Esophagus mucosa (tissue), 1 donor: ENCODE measurements around the gene FRS3. TPM values are rescaled to one million over a fixed set of nuclear protein-coding genes. Genes with fewer than 3 reads are reported as not detected.

ENCODE experiments used
- ATAC-seq: fragments of 200-7000 bp; cut with Tn5 transposase; one replicate; pipeline ENCODE4 v1.9.1; 2020
- total RNA-seq: library from RNA; stranded (reverse); gene quantifications from one replicate; pipeline ENCODE4 v1.2.4, GENCODE V29; 2023
- donor health status: DM: yes; HTN: yes; CAD: no.

FRS3 gene
- total RNA-seq, 1 donor from 2014 or later, result 2.2 TPM

DNA sequence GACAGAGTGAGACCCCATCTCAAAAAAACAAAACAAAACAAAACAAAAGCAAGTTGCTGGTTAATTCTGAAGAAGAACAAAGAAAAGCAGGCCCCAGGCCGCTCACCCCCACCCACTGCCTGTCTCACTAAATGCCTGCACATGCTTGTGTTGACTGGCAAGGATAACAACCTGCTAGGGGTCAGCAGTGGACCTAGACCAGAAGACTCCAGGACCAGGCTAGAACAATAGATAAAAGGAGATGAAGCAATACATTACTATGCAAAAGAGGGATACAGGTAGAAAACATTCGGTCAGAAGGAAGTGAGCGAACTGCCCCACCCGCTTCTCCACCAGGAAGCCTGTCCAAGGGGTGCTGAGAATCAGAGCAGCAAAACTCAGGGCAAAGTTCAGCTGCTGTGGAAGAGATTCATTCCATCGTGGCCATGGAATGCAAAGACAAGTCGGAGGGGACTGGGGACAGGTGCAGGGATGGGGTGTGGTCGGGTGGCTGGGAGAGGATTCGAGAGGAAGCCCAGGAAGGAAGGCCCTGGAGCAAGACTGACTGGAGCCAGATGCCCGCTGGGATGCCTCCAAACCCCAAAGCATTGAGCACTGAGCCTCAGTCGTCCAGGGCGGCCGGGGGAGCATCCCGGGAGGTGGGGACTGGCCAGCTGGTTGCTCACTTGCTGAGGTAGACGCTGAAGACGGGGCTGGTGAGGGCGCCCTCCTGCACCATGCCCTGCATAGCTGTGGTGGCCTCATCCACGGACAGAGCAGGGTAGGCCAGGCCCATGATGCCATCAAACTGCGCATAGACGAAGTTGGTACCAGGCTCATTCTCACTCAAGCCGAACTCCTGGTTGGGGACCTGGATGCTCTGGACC is 37.8 kb downstream of the FRS3 start:
- ATAC-seq, result peak; percentile 44

DNA sequence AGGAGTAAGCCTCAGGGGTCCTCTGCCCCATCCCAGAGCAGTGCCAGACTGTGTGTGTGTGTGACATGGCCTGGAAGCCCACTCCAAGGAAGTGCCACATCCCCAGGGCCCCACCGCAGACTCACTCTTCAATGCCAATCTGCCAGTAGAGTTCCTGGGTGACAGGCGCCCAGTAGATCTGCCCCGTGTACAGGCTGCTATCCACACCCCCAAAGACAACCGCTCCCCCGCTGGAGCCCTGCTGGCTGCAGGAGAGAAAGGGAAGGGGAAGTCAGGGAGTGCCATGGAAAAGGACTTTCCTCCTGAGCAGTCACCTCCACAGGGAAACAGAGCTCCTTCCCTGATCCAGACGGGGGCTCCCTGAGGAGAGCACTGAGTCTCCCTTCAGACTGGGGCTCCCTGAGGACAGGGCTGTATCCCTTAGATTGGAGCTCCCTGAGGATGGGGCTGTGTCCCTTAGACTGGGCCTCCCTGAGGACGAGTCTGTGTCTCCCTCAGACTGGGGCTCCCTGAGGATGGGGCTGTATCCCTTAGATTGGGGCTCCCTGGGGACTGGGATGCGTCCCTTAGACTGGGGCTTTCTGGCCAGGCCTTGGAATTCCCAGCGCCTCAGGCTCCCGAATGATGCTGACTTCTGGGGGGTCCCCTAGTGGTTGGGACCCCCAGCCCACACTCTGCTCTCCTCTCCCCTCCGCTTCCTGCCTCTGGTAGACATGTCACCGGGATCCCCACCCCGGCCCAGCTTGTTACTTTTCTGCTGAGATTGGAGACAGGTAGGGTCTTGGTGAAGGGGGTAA is 39.1 kb downstream of the FRS3 start:
- no peak for ATAC-seq

DNA sequence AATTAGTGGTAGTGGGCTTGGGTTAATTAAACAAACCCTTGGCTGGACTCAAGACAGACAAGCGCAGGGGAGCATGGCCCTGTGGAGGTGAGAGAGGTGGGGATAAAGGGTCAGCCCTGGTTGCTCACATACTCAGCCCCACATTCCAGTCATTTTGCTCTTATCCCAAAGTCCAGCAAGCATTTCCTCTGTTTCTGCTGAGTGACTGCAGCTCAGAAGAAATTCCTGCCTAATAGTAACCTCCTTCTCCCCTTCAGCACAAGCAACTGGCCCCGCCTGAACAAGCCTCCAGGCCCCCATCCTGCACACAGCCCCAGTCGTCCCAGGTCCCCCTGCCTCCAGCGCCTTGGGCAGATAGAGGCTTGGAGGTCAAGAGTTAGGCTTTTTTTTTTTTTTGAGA is 40.7 kb downstream of the FRS3 start:
- no peak for ATAC-seq

DNA sequence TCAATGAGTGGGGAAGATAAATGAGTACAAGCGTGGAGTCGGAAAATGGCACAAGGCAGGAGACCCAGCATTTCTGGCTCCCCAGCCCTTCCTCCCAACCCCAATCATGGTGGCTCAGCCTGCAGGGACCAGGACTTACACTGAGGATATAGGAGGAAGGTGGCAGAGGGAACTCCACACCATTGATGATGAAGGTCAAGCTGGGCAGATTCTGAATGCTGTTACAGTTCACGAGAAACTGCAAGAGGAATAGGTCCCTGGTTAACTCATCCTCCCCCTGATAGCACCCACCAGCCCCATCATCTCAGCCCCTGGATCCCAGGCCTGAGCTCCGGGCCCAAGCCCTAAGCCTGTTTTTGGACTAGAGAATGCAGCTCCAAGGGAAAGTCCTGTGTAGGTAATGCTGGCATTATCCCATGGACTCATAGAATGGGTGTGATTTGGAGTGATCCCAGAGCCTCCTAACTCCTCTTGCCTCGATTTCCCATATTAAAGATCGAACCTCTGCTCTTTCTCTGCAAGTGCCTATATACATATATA is 42.0 kb downstream of the FRS3 start:
- ATAC-seq, result no peak

DNA sequence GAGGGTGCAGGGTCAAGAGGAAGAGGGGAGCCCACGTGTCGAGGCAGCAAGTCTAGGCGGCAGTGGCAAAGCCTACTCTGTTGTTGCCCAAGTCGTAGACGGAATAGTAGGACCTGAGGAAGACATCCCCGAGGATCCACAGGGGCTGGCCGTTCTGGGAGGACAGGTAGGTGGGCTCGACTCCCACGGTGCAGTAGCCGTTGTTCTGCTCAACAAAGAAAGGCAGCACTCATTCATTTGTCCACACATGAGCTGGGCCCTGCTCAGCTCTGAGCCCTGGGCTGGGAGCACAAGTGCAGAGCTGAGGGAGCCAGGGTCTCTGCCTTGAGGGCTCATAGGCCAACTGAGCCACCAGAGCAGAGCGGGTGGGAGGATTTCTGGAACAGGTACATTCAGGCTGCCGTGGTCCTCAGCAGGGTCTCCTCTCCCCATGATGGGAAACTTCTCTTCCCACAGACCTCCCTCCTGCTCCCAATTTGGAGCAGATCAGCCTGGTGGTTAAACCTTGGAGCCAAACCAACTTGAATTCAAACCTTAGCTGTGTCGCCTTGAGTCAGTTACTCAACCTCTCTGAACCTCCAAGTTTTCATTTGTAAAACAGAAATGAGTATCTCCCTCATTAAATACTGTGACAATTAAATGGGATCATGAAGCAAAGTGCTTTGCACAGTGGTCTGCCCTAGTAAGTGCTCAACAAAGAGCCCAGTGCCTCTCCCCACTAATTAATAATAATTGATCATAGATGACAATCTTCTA is 42.7 kb downstream of the FRS3 start:
- ATAC-seq, result no peak

DNA sequence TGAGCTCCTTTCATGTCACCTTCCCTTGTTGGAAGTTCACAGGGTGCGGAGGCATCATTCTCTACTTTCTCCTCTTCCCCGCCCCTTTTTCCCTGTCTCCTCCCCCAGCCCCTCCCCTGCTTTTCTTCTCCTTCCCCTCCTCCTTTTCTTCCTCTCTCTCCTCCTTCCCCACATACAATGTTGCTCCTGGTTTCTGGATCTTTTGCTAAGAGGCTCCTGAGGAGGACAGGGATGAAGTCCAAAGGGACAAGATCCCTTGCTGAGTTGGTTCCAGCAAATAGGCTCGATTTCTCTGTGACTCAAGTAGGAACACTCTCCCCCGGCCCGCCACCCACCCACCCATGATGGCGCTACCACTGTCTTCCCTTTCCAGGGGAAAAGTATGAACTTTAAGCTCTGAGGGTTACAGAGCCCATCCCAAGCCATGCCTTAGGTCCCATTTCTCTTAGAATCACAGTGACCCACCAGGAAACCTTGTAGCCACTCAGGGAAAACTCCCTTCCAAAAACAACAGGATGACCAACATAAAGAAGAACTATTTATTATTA is 43.4 kb downstream of the FRS3 start:
- ATAC-seq, result no peak

DNA sequence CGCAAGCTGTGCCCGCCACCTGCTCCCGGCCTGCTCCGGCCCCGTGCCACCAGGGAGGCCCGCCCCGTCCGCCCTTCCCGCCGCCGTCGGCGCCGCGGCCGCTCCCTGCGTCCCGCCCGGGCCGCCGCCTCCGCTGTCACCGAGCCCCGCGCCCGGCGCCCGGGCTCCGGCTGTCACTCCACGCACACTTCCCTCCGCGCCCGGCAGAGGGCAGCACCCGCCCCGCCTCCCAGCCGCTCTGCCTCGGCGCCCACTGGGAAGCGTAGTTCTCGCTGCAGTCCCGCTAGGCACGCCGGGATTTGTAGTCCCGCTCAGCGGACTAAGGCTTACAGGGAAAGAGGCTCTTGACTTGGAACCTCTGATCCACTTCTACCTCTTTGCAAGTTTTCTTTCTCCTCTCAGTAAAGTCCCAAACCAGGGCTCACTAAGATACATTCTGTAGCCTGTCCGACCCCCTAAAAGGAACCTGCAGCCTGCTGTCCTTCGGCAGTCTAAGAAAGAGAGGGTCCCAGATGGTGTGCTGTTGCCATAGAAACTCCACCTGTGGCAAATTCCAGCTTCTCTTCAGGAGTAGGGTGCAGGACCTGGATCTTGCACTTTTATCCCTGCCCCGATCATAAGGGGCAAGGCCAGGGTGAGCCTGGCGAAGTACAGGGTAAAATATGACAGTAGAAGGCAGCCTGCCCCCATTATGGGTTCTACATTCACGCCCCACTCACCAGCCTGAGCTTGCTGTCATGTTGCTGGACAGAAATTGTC is 44.1 kb downstream of the FRS3 start, which contains the start of gene TFEB:
Gene TFEB, minus strand, starts transcription at position 182 of the 759 bp plus-strand sequence. CDS start 44,395 bp downstream, outside the sequence.
- ATAC-seq, result peak; percentile 83

DNA sequence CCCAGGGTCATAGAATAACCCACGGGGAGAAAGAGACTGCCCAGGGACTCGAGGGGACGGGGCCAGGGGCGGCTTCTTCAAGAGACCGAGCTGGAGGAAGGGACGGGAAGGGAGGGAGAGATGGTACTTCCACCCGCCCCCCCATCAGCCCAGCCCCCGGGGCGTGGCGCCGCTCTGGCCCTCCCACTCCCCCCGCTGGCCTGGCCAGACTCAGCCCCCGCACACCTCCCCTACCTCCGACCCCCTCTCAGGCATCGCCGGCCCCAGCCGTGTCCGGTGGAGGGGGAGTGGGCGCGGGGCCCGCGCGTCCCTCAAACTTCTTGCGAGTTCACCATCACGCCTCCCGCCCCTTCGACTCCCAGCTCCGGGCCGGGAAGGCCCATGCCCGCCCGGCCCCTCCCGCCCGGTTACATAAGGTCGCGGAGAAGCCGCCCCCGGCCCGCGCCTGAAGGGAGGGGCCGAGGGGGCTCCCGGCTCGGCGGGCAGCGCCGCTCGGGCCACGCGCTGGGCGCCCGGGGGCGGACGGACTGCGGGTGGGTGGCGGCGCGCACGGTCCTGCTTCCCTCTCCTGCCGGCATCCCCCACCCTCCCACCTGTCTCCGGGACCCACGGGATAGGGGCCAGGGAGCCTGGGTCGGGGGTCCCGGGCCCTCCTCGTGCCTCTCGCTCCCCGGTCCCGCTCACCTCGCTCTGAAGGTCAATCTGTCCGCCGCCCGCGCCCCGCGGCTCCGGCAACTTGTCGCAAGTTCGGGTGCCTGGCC is 44.9 kb downstream of the FRS3 start:
- ATAC-seq, result peak; percentile 50

DNA sequence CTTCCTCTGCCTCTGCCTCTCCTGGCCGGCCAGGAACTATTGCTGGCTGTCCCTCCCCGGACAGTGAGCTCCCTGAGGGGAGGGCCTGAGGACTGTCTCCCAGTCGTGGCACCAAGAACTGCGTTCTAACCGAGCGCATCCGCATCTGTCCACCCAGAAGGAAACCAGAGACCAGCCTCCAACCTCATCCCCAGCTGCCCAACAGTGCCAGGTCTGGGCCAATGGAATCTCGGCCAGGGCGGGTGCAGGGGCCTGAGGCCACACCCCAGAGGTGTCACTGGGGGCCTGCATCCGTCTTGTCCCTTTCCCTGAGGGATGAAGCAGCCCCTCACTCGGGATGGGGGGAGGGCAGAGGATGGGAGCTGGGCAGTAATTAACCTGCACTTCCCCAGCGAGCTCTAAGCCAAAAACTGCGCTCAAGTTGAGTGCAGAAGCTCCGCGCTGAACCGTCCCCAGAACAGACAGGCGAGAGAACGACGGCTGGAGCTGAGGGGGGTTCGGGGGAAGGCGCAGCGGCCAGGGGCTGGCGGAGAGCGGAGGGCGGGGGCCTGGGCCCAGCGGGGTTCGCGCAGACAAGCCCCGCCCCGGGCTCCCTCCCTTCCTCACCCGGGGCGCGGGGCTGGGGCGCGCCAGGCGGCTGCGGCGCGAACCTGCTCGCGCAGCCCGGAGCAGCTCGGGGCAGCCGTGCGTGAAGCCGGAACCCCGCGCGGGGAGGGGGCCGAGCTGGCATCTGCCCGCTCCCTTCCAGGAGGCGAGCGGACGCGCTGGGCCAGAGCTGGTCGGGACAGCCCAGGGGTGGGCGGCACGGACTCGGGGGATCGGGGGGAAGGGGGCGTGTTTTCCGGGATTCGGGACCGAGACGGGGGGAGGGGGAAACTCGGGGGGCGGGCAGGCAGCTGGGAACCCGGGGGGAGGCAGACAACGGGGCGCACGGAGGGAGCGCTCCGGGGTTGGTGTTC is 45.7 kb downstream of the FRS3 start:
- ATAC-seq, result peak; percentile 71

DNA sequence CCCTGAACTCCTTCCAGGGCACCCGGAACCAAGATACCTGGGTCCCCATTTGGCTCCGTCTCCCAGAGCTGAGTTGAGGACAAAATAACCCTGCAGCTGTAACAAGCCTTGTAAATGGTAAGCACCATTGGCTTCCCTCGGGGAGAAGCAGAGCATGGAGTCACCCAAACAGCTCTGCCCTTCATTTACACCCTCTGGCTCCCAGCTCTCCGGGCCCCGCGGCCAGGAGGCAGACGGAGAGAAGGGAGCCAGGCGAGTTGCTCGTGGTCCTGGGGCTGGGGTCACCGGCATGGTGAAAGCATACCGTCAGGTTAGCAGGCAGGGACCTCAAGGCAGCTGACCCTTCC is 46.4 kb downstream of the FRS3 start:
- no peak for ATAC-seq

DNA sequence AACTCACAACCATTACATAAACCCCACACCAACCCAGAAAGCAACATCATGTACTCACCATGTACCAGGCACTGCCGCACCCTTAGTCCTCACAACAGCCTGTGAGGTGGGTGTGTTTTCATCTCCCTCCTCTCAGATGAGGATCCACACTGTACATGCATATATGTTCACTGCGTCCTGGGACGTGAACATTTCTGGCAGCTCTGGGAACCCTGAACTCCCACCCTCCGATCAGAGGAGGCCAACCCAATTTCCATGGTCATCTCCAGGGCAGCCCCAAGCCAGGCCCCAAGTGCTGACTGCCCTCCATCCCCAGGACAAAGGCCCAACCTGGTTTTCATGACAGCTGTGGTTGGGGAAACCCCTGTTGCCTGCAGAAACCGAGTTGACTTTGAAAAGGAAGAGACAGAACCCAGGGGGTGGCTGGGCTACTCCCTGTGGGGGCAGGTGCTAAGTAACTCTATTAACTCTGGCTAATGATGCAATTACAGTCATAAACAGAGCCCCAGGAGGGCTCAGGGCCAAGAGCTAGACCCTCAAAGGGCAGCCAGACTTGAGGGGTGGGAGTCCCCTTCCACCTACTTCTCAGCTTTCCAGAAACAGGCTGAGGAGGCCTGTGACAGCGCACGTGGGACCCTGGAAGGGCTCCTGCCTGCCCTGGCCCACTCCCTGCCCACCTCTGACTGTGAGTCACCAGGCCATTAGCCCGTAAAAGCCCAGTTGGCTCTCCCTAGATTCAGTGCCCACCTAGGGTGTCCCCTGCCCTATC is 46.9 kb downstream of the FRS3 start:
- ATAC-seq, result peak; percentile 6

DNA sequence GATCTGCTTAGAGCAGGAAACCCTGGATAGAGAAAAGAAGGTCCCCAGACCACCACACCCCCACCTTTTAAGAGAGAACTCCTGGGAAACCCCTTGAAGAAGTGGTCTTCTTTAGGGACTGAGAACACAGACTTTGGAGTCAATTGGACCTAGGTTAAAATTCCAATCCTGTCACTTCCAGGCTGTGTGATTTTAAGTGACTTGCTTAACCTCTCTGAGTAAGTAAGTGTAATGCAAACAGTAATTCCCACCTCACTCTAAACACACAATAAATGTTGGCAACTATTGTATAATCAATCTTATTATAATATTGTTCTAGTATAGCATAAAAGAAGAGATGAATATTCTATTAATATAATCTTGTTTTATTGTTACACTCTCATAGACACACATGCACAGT is 47.6 kb downstream of the FRS3 start:
- ATAC-seq, result no peak

DNA sequence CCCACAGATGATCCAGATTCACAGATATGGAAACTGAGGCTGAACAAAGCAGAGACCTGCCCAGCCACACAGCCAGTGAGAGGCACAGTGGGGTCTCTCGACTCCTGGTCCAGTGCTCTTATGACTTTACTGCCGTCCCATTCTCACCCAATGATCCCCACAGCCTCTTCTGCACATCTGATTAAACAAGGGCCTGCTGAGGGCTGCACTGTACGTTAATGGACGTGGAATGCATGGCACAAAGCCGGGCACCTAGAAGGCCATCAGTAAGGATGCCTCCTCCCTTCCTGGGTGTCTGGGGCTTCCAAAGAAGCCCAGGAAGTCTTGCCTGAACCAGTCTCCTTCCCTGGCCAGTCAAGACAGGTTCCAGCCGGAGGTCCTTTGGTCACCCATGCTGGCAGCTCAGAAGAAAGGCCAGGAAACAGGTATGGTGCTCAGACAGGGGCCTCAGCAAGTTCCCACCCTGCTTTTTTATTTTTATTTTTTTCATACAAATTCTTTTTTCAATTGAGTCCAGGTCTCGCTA is 48.1 kb downstream of the FRS3 start:
- ATAC-seq, result no peak

DNA sequence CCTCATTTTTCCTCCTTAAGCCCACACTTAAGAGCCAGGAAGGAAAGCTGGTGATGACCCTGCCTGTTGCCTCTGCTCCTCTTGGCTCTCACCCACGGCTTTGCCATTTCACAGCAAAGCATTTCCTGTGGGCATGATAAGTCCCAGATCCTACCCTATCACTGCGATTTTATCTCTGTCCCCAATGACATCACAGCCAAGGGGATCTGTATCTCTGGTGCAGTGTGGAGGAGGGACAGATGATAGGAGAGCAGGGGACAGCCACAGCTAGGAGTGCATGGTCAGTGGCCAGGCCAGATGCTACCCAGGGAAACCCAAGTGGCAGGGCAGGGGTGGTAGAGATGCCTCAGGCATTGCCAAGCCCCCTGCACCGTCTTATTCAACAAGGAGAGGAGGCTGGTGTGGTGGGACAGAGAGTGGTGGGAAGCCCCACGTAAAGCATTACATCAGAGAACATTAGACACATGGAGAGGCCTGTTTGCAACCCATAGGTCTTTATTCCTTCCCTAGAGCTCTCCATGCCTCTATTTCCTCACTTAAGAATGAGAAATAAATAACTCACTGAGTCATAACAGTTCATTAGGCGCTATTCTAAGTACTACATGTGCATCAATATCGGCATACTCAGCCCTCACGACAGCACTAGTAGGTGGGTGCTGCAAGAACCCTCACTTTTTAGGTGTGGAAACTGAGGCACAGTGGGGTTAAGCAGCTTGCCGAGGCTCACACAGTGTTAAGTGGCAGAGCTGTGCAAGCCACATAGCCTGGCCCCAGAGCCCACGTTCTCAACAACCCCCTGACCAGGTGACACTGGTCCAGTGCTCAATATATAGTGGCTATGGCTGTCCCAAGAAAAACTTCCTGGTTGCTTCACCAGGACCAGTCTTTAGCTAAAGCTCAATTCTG is 48.9 kb downstream of the FRS3 start:
- no peak for ATAC-seq

DNA sequence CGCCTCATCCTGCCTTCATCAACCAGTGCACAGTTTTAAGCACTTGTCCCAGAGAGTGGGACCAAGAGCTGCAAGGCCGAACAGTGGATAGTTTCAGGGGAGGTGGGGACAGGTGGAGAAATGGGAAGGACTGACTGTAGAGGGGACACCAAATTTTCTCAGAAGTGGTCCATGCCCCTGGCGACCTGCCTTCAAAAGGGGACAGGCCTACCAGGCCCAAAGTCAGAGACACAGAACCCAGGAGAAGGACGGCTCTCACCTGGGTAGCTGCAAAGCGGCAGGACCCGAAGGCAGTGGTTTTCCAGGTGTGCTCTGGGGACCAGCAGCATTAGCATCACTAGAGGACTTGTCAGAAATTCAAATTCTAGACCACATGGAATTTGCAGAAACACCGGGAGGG is 50.1 kb downstream of the FRS3 start:
- ATAC-seq, result no peak

DNA sequence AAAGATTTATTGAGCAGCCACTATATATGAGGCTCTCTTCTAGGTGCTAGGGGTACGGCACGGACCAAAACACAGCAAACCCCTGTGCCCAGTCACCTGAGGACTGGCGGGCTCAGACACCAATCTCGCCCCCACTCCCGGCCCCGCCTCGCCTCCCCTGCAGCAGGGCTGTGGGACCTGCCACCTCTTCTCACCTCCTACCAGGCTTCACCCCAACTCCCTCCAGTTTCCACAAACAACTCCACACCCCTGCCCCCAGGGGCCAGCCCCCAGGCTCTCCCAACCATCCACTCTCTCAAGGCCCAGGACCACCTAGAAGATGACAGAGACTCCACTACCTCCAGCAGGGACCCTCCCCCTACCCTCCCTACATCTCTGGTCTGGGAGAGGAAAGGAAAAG is 50.7 kb downstream of the FRS3 start:
- no peak for ATAC-seq
